GM23338 (cell line): ENCODE data around the gene AKAP10. TPM values are rescaled to one million over a fixed set of nuclear protein-coding genes. Genes with fewer than 3 reads are reported as not detected.

Experiments
- ATAC-seq: fragments of 200-7000 bp; cut with Tn5 transposase; 3 replicates; pipeline ENCODE4 v1.9.1; 2020
- DNase-seq: peaks from one replicate; pipeline ENCODE4 v3.0.0-alpha.2; 2015; ENCODE audit warnings: low spot score
- H2AFZ ChIP-seq: fragments of 200-600 bp; sonication (generic); 2 replicates; pipeline ENCODE4 v1.8.0; 2016; ENCODE audit warnings: antibody characterized with exemption, mild to moderate bottlenecking, moderate library complexity
- H3F3A ChIP-seq: fragments of 200-600 bp; sonication (generic); replicated peaks from 2 replicates; pipeline ENCODE4 v1.8.0; 2017; ENCODE audit warnings: antibody characterized with exemption, mixed run types, low read depth
- H3K27ac ChIP-seq: fragments of 200-600 bp; sonication (generic); 2 replicates; pipeline ENCODE4 v1.6.1; 2016; ENCODE audit warnings: low read depth
- H3K27me3 ChIP-seq: fragments of 200-600 bp; sonication (generic); 2 replicates; pipeline ENCODE4 v1.8.0; 2016; ENCODE audit warnings: mild to moderate bottlenecking, mixed run types, moderate library complexity; ENCODE audit not compliant: insufficient read depth
- H3K36me3 ChIP-seq: fragments of 200-600 bp; sonication (generic); 2 replicates; pipeline ENCODE4 v1.8.0; 2016; ENCODE audit warnings: mild to moderate bottlenecking; ENCODE audit not compliant: insufficient read depth
- H3K4me1 ChIP-seq: fragments of 200-600 bp; sonication (generic); 2 replicates; pipeline ENCODE4 v1.8.0; 2016; ENCODE audit warnings: mild to moderate bottlenecking, moderate library complexity; ENCODE audit not compliant: insufficient read depth
- H3K4me2 ChIP-seq: fragments of 200-600 bp; sonication (generic); 2 replicates; pipeline ENCODE4 v1.7.1; 2017; ENCODE audit warnings: mixed run types
- H3K4me3 ChIP-seq: fragments of 200-600 bp; sonication (generic); 2 replicates; pipeline ENCODE4 v1.6.1; 2016; ENCODE audit warnings: mixed run types
- H3K79me2 ChIP-seq: fragments of 200-600 bp; sonication (generic); replicated peaks from 2 replicates; pipeline ENCODE4 v1.8.0; 2017; ENCODE audit warnings: mild to moderate bottlenecking; ENCODE audit not compliant: insufficient read depth
- H3K9me2 ChIP-seq: fragments of 200-600 bp; sonication (generic); 2 replicates; pipeline ENCODE4 v1.8.0; 2017; ENCODE audit not compliant: insufficient read depth
- H4K20me1 ChIP-seq: fragments of 200-600 bp; sonication (generic); replicated peaks from 2 replicates; pipeline ENCODE4 v1.8.0; 2017; ENCODE audit warnings: mild to moderate bottlenecking; ENCODE audit not compliant: insufficient read depth
- H3K27ac Mint-ChIP-seq: 2 replicates; pipeline ENCODE4 v1.8.0; 2020; ENCODE audit warnings: inconsistent platforms, mild to moderate bottlenecking, moderate library complexity, mixed read lengths
- H3K27me3 Mint-ChIP-seq: 3 replicates; pipeline ENCODE4 v1.8.0; 2022; ENCODE audit warnings: low read depth, mild to moderate bottlenecking, moderate library complexity, mixed read lengths, inconsistent platforms; ENCODE audit not compliant: insufficient read depth, poor library complexity
- H3K36me3 Mint-ChIP-seq: 3 replicates; pipeline ENCODE4 v1.8.0; 2021; ENCODE audit warnings: low read depth, mild to moderate bottlenecking, inconsistent platforms, moderate library complexity, mixed read lengths
- H3K4me1 Mint-ChIP-seq: 3 replicates; pipeline ENCODE4 v1.8.0; 2020; ENCODE audit warnings: mild to moderate bottlenecking, inconsistent platforms, mixed read lengths
- H3K4me3 Mint-ChIP-seq: 3 replicates; pipeline ENCODE4 v1.8.0; 2021; ENCODE audit warnings: moderate library complexity, mild to moderate bottlenecking, inconsistent platforms, mixed read lengths
- H3K9me3 Mint-ChIP-seq: 3 replicates; pipeline ENCODE4 v1.8.0; 2020; ENCODE audit warnings: moderate library complexity, mild to moderate bottlenecking, inconsistent platforms, mixed read lengths
- CREB1 ChIP-seq: fragments of 250-450 bp; sonication (Bioruptor Pico); IDR thresholded peaks from 2 replicates; pipeline ENCODE4 v1.5.0; 2020; ENCODE audit warnings: low read depth, mild to moderate bottlenecking, moderate library complexity
- CTCF ChIP-seq, 2 experiments: fragments of 200-600 bp in 1 of 2; sonication (generic) in 1 of 2; conservative IDR thresholded peaks; 2 replicates each; pipeline versions ENCODE4 v1.5.1 to v1.6.1; 2016 to 2017; ENCODE audit warnings: antibody characterized with exemption in 2 of 2, low read depth in 2 of 2, mild to moderate bottlenecking in 2 of 2, moderate library complexity in 1 of 2
- EZH2 ChIP-seq: fragments of 200-600 bp; sonication (generic); IDR thresholded peaks from one replicate; pipeline ENCODE4 v1.8.0; 2017; ENCODE audit warnings: antibody characterized with exemption, mild to moderate bottlenecking, low read depth; ENCODE audit not compliant: unreplicated experiment
- EZH2phosphoT487 ChIP-seq: fragments of 200-600 bp; sonication (generic); IDR thresholded peaks from one replicate; pipeline ENCODE4 v1.8.1; 2018; ENCODE audit warnings: antibody characterized with exemption; ENCODE audit not compliant: unreplicated experiment
- JUNB ChIP-seq: IDR thresholded peaks from one replicate; pipeline ENCODE4 v1.6.1; 2016; ENCODE audit warnings: antibody characterized with exemption; ENCODE audit not compliant: unreplicated experiment
- NANOG ChIP-seq: IDR thresholded peaks from 2 replicates; pipeline ENCODE4 v1.6.1; 2016; ENCODE audit warnings: antibody characterized with exemption, borderline replicate concordance
- POLR2AphosphoS5 ChIP-seq: IDR thresholded peaks from 2 replicates; pipeline ENCODE4 v1.6.1; 2016; ENCODE audit warnings: antibody characterized with exemption, low read depth
- STAT1 ChIP-seq: IDR thresholded peaks from one replicate; pipeline ENCODE4 v1.6.1; 2016; ENCODE audit warnings: antibody characterized with exemption; ENCODE audit not compliant: unreplicated experiment
- ZNF114 ChIP-seq: fragments of 250-450 bp; sonication (Bioruptor Pico); IDR thresholded peaks from 2 replicates; pipeline ENCODE4 v1.5.0; 2020; ENCODE audit warnings: mild to moderate bottlenecking, moderate library complexity
- ZNF331 ChIP-seq: fragments of 250-450 bp; sonication (Bioruptor Pico); IDR thresholded peaks from 2 replicates; pipeline ENCODE4 v1.5.0; 2020; ENCODE audit warnings: low read depth, mild to moderate bottlenecking, moderate library complexity
- polyA plus RNA-seq: library from polyadenylated mRNA; unstranded; fragments of >200 nt; fragmentation: Nextera tagmentation; extraction: Ambion mirVana; gene quantifications from 2 replicates; pipeline ENCODE4 v1.2.1, GENCODE V29; 2016
- total RNA-seq: library from RNA; depleted of rRNA; stranded (reverse); fragments of >200 nt; shearing (Covaris generic); gene quantifications from 2 replicates; pipeline ENCODE4 v1.2.3, GENCODE V29; 2014
- TF ChIP-seq, protein P1 (sequence below): IDR thresholded peaks from 2 replicates; pipeline ENCODE4 v1.6.1; 2016; ENCODE audit warnings: antibody characterized with exemption
- TF ChIP-seq, protein P2 (sequence below): fragments of 250-450 bp; sonication (Bioruptor Pico); IDR thresholded peaks from 2 replicates; pipeline ENCODE4 v1.5.0; 2020; ENCODE audit warnings: mild to moderate bottlenecking, moderate library complexity
- TF ChIP-seq, protein P3 (sequence below): IDR thresholded peaks from one replicate; pipeline ENCODE4 v1.6.1; 2018; ENCODE audit warnings: antibody characterized with exemption; ENCODE audit not compliant: unreplicated experiment

AKAP10 gene
- total and polyA plus RNA-seq, 2 experiments from 2014 or later: 16.7 to 25.9 TPM

DNA sequence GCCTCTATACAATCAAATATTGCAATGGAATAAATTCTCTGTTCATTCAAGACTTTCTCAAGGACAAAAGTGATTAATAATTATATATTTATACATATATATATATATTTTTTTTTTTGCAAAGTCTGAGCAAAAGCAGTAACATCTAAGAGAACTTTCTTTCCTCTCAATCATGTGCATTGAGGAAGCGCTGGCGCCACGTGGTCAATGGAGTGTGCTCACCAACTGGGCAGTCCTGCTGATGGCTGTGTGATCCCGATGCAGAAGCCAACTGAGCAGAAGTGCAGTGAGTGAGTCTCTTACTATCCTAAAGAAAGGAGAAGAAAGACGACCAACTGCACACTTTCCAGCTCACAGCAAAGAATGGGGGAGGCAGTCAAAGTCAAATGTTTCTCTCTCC, 72.7 kb downstream of the AKAP10 start:
- TF ChIP-seq ZNF114 (CRISPR knock-in tag) (no peak), EZH2 (no peak), JUNB (no peak), POLR2AphosphoS5 (no peak), CTCF (conservative IDR thresholded peaks at IDR 0.05; ENCODE audit: low read depth in 2 of 2) (no peak), STAT1 (no peak), CREB1 (no peak), NANOG (no peak), ZNF331 (CRISPR knock-in tag) (no peak), EZH2phosphoT487 (no peak)
- TF ChIP-seq, protein P1, sequence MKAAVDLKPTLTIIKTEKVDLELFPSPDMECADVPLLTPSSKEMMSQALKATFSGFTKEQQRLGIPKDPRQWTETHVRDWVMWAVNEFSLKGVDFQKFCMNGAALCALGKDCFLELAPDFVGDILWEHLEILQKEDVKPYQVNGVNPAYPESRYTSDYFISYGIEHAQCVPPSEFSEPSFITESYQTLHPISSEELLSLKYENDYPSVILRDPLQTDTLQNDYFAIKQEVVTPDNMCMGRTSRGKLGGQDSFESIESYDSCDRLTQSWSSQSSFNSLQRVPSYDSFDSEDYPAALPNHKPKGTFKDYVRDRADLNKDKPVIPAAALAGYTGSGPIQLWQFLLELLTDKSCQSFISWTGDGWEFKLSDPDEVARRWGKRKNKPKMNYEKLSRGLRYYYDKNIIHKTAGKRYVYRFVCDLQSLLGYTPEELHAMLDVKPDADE: no peak
- TF ChIP-seq, protein P2, sequence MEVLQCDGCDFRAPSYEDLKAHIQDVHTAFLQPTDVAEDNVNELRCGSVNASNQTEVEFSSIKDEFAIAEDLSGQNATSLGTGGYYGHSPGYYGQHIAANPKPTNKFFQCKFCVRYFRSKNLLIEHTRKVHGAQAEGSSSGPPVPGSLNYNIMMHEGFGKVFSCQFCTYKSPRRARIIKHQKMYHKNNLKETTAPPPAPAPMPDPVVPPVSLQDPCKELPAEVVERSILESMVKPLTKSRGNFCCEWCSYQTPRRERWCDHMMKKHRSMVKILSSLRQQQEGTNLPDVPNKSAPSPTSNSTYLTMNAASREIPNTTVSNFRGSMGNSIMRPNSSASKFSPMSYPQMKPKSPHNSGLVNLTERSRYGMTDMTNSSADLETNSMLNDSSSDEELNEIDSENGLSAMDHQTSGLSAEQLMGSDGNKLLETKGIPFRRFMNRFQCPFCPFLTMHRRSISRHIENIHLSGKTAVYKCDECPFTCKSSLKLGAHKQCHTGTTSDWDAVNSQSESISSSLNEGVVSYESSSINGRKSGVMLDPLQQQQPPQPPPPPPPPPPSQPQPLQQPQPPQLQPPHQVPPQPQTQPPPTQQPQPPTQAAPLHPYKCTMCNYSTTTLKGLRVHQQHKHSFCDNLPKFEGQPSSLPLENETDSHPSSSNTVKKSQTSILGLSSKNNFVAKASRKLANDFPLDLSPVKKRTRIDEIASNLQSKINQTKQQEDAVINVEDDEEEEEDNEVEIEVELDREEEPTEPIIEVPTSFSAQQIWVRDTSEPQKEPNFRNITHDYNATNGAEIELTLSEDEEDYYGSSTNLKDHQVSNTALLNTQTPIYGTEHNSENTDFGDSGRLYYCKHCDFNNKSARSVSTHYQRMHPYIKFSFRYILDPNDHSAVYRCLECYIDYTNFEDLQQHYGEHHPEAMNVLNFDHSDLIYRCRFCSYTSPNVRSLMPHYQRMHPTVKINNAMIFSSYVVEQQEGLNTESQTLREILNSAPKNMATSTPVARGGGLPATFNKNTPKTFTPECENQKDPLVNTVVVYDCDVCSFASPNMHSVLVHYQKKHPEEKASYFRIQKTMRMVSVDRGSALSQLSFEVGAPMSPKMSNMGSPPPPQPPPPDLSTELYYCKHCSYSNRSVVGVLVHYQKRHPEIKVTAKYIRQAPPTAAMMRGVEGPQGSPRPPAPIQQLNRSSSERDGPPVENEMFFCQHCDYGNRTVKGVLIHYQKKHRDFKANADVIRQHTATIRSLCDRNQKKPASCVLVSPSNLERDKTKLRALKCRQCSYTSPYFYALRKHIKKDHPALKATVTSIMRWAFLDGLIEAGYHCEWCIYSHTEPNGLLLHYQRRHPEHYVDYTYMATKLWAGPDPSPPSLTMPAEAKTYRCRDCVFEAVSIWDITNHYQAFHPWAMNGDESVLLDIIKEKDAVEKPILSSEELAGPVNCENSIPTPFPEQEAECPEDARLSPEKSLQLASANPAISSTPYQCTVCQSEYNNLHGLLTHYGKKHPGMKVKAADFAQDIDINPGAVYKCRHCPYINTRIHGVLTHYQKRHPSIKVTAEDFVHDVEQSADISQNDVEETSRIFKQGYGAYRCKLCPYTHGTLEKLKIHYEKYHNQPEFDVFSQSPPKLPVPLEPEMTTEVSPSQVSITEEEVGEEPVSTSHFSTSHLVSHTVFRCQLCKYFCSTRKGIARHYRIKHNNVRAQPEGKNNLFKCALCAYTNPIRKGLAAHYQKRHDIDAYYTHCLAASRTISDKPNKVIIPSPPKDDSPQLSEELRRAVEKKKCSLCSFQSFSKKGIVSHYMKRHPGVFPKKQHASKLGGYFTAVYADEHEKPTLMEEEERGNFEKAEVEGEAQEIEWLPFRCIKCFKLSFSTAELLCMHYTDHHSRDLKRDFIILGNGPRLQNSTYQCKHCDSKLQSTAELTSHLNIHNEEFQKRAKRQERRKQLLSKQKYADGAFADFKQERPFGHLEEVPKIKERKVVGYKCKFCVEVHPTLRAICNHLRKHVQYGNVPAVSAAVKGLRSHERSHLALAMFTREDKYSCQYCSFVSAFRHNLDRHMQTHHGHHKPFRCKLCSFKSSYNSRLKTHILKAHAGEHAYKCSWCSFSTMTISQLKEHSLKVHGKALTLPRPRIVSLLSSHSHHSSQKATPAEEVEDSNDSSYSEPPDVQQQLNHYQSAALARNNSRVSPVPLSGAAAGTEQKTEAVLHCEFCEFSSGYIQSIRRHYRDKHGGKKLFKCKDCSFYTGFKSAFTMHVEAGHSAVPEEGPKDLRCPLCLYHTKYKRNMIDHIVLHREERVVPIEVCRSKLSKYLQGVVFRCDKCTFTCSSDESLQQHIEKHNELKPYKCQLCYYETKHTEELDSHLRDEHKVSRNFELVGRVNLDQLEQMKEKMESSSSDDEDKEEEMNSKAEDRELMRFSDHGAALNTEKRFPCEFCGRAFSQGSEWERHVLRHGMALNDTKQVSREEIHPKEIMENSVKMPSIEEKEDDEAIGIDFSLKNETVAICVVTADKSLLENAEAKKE: no peak
- TF ChIP-seq, protein P3, sequence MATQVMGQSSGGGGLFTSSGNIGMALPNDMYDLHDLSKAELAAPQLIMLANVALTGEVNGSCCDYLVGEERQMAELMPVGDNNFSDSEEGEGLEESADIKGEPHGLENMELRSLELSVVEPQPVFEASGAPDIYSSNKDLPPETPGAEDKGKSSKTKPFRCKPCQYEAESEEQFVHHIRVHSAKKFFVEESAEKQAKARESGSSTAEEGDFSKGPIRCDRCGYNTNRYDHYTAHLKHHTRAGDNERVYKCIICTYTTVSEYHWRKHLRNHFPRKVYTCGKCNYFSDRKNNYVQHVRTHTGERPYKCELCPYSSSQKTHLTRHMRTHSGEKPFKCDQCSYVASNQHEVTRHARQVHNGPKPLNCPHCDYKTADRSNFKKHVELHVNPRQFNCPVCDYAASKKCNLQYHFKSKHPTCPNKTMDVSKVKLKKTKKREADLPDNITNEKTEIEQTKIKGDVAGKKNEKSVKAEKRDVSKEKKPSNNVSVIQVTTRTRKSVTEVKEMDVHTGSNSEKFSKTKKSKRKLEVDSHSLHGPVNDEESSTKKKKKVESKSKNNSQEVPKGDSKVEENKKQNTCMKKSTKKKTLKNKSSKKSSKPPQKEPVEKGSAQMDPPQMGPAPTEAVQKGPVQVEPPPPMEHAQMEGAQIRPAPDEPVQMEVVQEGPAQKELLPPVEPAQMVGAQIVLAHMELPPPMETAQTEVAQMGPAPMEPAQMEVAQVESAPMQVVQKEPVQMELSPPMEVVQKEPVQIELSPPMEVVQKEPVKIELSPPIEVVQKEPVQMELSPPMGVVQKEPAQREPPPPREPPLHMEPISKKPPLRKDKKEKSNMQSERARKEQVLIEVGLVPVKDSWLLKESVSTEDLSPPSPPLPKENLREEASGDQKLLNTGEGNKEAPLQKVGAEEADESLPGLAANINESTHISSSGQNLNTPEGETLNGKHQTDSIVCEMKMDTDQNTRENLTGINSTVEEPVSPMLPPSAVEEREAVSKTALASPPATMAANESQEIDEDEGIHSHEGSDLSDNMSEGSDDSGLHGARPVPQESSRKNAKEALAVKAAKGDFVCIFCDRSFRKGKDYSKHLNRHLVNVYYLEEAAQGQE: no peak
- no peak for ATAC-seq
- Histone ChIP-seq H3K4me3 (no peak overlapping the region), H3F3A (0 out of 2 replicates have a peak, but pooled peaks cover 2% of the 10 kb centered on the region), H3K9me2 (no peaks in the 10 kb centered on the region), H3K36me3 (peaks cover 47% of the 10 kb centered on the region), H3K4me1 (no peaks in the 10 kb centered on the region), H4K20me1 (peaks cover 4% of the 10 kb centered on the region; the same call in 1 of the 2 replicates), H3K4me2 (no peak overlapping the region), H3K27ac (no peak overlapping the region), H2AFZ (no peak overlapping the region), H3K79me2 (no peaks in the 10 kb centered on the region), H3K27me3 (no peaks in the 10 kb centered on the region)
- peaks cover 68% of the 10 kb centered on the region for H3K36me3 Mint-ChIP-seq
- H3K9me3 Mint-ChIP-seq: no peaks in the 10 kb centered on the region
- H3K27ac Mint-ChIP-seq: no peak overlapping the region
- H3K27me3 Mint-ChIP-seq: peaks cover 7% of the 10 kb centered on the region
- H3K4me3 Mint-ChIP-seq: no peak overlapping the region
- DNase-seq: no peak
- H3K4me1 Mint-ChIP-seq: no peaks in the 10 kb centered on the region
